GM12878 (cell line): ENCODE results near the gene KDM8. TPM values are rescaled to one million over a fixed set of nuclear protein-coding genes. Genes with fewer than 3 reads are reported as not detected.

Source experiments
- BRCA1 ChIP-seq: IDR thresholded peaks from 2 replicates; pipeline ENCODE4 v1.6.1; 2011; ENCODE audit warnings: low read depth, low read length, improper control_type of control experiment
- CHD4 ChIP-seq: fragments of 200-600 bp; sonication (generic); IDR thresholded peaks from 2 replicates; pipeline ENCODE4 v1.6.1; 2016; ENCODE audit warnings: mild to moderate bottlenecking
- ESRRA ChIP-seq: IDR thresholded peaks from 2 replicates; pipeline ENCODE4 v1.6.1; 2012; ENCODE audit warnings: mild to moderate bottlenecking, low read length, improper control_type of control experiment
- IRF4 ChIP-seq: IDR thresholded peaks from 2 replicates; pipeline ENCODE4 v1.6.1; 2011; ENCODE audit warnings: low read depth, low read length
- MEF2B ChIP-seq: fragments of 450-650 bp; IDR thresholded peaks from 2 replicates; pipeline ENCODE4 v1.6.1; 2018; ENCODE audit warnings: mild to moderate bottlenecking, moderate library complexity; ENCODE audit not compliant: partially characterized antibody, poor library complexity, severe bottlenecking
- POLR2AphosphoS2 ChIP-seq: IDR thresholded peaks from 2 replicates; pipeline ENCODE4 v1.6.1; 2011; ENCODE audit warnings: low read depth, mild to moderate bottlenecking, low read length, improper control_type of control experiment, moderate library complexity
- POU2F2 ChIP-seq: IDR thresholded peaks from 3 replicates; pipeline ENCODE4 v1.6.1; 2011; ENCODE audit warnings: low read depth, mild to moderate bottlenecking, low read length, borderline replicate concordance
- TAF1 ChIP-seq: IDR thresholded peaks from 2 replicates; pipeline ENCODE4 v1.6.1; 2011; ENCODE audit warnings: mild to moderate bottlenecking, low read depth, low read length, borderline replicate concordance
- polyA plus RNA-seq, 11 experiments: library from polyadenylated mRNA; depleted of rRNA in 4 of 11; unstranded in 6 of 11; stranded (reverse) in 5 of 11; fragments of >200 nt; fragmentation: Nextera tagmentation in 4 of 11; fragmentation: Illumina TruSeq in 1 of 11; extraction: Ambion mirVana in 4 of 11; extraction: Trizol in 1 of 11; gene quantifications; 1 replicate in 1 of 11; 2 replicates in 10 of 11; pipeline versions ENCODE4 v1.2.1 to v1.2.3, GENCODE V29; 2011 to 2016; ENCODE audit warnings: inconsistent platforms in 2 of 11, missing spikeins in 2 of 11, low read depth in 1 of 11
- total RNA-seq, 4 experiments: library from RNA; depleted of rRNA in 3 of 4; stranded (reverse); fragments of >200 nt in 3 of 4; fragmentation: Illumina TruSeq in 1 of 4; extraction: Trizol in 1 of 4; gene quantifications; 2 replicates each; pipeline versions ENCODE4 v1.2.1 to v1.2.3, GENCODE V29; 2013 to 2021
- TF ChIP-seq, protein P1 (sequence below): IDR thresholded peaks from 2 replicates; pipeline ENCODE4 v1.6.1; 2012; ENCODE audit warnings: low read depth, low read length, improper control_type of control experiment
- TF ChIP-seq, protein P2 (sequence below): fragments of 450-650 bp; IDR thresholded peaks from 2 replicates; pipeline ENCODE4 v1.6.1; 2018; ENCODE audit warnings: borderline replicate concordance, mild to moderate bottlenecking; ENCODE audit not compliant: partially characterized antibody
- TF ChIP-seq, protein P3 (sequence below): IDR thresholded peaks from 2 replicates; pipeline ENCODE4 v1.6.1; 2012; ENCODE audit warnings: mild to moderate bottlenecking, low read depth, low read length
- TF ChIP-seq, protein P4 (sequence below): fragments of 450-650 bp; IDR thresholded peaks from 2 replicates; pipeline ENCODE4 v1.6.1; 2016; ENCODE audit warnings: mild to moderate bottlenecking
- TF ChIP-seq, protein P5 (sequence below): fragments of 450-650 bp; IDR thresholded peaks from 2 replicates; pipeline ENCODE4 v1.6.1; 2017; ENCODE audit warnings: mild to moderate bottlenecking, moderate library complexity

The KDM8 gene
- total and polyA plus RNA-seq, 10 of the 15 experiments (the other 5 are each of a cell fraction or from before 2014, with no cell fraction given): 0.79 to 8.9 (median 5.8) TPM

DNA sequence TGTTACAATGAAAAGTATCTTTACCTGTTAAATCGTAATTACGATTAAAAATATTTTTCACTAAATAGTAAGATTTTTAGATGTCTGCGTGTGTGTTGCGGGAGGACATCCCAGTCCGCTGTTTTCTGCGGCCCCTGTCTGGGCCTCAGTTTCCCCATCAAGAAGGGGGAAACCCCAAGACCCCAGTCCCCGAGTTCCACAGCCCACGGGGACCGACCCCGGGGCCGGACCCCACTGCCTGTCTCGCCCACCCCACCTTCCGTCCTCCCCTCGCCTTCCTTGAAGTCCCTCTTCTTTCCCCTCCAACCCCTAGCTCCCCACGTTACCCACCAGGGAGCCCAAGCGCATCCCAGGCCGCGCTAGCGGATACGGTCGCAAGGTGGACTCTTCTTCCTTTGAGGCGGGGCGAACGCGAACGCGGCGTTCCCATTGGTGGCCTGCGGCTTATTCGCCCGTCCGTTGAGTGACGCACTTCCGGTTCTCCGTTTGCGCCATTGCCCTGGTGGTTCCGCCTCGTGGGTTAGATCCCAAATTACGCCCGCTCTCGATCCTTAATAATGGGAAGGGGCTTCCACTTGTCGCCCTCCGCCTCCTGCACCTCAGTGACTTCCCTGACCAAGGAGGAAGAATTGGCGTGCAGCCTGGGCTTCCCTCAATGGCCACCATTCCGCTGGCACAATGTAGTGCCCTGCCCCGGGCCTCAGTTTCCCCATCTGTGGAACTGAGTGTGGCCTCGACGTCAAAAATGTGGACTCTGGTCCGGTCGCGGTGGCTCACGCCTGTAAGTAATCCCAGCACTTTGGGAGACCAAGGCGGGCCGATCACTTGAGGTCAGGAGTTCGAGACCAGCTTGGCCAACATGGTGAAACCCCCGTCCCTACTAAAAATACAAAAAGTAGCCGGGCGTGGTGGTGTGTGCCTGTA is 65.3 kb downstream of the KDM8 start, which contains the start of gene NSMCE1 (continued):
- TF ChIP-seq, protein P1, sequence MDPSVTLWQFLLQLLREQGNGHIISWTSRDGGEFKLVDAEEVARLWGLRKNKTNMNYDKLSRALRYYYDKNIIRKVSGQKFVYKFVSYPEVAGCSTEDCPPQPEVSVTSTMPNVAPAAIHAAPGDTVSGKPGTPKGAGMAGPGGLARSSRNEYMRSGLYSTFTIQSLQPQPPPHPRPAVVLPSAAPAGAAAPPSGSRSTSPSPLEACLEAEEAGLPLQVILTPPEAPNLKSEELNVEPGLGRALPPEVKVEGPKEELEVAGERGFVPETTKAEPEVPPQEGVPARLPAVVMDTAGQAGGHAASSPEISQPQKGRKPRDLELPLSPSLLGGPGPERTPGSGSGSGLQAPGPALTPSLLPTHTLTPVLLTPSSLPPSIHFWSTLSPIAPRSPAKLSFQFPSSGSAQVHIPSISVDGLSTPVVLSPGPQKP: 0 out of 2 replicates have a peak, but pooled peaks have one; percentile 64
- TF ChIP-seq, protein P2, sequence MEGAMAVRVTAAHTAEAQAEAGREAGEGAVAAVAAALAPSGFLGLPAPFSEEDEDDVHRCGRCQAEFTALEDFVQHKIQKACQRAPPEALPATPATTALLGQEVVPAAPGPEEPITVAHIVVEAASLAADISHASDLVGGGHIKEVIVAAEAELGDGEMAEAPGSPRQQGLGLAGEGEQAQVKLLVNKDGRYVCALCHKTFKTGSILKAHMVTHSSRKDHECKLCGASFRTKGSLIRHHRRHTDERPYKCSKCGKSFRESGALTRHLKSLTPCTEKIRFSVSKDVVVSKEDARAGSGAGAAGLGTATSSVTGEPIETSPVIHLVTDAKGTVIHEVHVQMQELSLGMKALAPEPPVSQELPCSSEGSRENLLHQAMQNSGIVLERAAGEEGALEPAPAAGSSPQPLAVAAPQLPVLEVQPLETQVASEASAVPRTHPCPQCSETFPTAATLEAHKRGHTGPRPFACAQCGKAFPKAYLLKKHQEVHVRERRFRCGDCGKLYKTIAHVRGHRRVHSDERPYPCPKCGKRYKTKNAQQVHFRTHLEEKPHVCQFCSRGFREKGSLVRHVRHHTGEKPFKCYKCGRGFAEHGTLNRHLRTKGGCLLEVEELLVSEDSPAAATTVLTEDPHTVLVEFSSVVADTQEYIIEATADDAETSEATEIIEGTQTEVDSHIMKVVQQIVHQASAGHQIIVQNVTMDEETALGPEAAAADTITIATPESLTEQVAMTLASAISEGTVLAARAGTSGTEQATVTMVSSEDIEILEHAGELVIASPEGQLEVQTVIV: peak; percentile 38
- TF ChIP-seq, protein P3, sequence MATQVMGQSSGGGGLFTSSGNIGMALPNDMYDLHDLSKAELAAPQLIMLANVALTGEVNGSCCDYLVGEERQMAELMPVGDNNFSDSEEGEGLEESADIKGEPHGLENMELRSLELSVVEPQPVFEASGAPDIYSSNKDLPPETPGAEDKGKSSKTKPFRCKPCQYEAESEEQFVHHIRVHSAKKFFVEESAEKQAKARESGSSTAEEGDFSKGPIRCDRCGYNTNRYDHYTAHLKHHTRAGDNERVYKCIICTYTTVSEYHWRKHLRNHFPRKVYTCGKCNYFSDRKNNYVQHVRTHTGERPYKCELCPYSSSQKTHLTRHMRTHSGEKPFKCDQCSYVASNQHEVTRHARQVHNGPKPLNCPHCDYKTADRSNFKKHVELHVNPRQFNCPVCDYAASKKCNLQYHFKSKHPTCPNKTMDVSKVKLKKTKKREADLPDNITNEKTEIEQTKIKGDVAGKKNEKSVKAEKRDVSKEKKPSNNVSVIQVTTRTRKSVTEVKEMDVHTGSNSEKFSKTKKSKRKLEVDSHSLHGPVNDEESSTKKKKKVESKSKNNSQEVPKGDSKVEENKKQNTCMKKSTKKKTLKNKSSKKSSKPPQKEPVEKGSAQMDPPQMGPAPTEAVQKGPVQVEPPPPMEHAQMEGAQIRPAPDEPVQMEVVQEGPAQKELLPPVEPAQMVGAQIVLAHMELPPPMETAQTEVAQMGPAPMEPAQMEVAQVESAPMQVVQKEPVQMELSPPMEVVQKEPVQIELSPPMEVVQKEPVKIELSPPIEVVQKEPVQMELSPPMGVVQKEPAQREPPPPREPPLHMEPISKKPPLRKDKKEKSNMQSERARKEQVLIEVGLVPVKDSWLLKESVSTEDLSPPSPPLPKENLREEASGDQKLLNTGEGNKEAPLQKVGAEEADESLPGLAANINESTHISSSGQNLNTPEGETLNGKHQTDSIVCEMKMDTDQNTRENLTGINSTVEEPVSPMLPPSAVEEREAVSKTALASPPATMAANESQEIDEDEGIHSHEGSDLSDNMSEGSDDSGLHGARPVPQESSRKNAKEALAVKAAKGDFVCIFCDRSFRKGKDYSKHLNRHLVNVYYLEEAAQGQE: no peak
- TF ChIP-seq, protein P4, sequence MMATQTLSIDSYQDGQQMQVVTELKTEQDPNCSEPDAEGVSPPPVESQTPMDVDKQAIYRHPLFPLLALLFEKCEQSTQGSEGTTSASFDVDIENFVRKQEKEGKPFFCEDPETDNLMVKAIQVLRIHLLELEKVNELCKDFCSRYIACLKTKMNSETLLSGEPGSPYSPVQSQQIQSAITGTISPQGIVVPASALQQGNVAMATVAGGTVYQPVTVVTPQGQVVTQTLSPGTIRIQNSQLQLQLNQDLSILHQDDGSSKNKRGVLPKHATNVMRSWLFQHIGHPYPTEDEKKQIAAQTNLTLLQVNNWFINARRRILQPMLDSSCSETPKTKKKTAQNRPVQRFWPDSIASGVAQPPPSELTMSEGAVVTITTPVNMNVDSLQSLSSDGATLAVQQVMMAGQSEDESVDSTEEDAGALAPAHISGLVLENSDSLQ: peak; percentile 98
- no peak for TF ChIP-seq MEF2B
- peak; percentile 50; the same call in 1 of the 2 replicates for TF ChIP-seq IRF4
- no peak for TF ChIP-seq ESRRA
- peak; percentile 71; the same call in 1 of the 2 replicates for TF ChIP-seq TAF1
- no peak for TF ChIP-seq BRCA1
- TF ChIP-seq CHD4: no peak; the same call in 1 of the 2 replicates
- TF ChIP-seq, protein P5, sequence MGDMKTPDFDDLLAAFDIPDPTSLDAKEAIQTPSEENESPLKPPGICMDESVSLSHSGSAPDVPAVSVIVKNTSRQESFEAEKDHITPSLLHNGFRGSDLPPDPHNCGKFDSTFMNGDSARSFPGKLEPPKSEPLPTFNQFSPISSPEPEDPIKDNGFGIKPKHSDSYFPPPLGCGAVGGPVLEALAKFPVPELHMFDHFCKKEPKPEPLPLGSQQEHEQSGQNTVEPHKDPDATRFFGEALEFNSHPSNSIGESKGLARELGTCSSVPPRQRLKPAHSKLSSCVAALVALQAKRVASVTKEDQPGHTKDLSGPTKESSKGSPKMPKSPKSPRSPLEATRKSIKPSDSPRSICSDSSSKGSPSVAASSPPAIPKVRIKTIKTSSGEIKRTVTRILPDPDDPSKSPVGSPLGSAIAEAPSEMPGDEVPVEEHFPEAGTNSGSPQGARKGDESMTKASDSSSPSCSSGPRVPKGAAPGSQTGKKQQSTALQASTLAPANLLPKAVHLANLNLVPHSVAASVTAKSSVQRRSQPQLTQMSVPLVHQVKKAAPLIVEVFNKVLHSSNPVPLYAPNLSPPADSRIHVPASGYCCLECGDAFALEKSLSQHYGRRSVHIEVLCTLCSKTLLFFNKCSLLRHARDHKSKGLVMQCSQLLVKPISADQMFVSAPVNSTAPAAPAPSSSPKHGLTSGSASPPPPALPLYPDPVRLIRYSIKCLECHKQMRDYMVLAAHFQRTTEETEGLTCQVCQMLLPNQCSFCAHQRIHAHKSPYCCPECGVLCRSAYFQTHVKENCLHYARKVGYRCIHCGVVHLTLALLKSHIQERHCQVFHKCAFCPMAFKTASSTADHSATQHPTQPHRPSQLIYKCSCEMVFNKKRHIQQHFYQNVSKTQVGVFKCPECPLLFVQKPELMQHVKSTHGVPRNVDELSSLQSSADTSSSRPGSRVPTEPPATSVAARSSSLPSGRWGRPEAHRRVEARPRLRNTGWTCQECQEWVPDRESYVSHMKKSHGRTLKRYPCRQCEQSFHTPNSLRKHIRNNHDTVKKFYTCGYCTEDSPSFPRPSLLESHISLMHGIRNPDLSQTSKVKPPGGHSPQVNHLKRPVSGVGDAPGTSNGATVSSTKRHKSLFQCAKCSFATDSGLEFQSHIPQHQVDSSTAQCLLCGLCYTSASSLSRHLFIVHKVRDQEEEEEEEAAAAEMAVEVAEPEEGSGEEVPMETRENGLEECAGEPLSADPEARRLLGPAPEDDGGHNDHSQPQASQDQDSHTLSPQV: no peak
- TF ChIP-seq POLR2AphosphoS2: peak; percentile 80; the same call in 1 of the 2 replicates
- peak; percentile 83; the same call in 2 of the 3 replicates for TF ChIP-seq POU2F2
